GM19397 (cell line): Measurements from ENCODE around the gene CCDC127.

Experiments
- ATAC-seq: cut with Tn5 transposase; IDR thresholded peaks from one replicate; pipeline ENCODE4 v1.9.1; 2021; ENCODE audit warnings: mild to moderate bottlenecking, moderate library complexity; ENCODE audit not compliant: unreplicated experiment

The CCDC127 gene

DNA sequence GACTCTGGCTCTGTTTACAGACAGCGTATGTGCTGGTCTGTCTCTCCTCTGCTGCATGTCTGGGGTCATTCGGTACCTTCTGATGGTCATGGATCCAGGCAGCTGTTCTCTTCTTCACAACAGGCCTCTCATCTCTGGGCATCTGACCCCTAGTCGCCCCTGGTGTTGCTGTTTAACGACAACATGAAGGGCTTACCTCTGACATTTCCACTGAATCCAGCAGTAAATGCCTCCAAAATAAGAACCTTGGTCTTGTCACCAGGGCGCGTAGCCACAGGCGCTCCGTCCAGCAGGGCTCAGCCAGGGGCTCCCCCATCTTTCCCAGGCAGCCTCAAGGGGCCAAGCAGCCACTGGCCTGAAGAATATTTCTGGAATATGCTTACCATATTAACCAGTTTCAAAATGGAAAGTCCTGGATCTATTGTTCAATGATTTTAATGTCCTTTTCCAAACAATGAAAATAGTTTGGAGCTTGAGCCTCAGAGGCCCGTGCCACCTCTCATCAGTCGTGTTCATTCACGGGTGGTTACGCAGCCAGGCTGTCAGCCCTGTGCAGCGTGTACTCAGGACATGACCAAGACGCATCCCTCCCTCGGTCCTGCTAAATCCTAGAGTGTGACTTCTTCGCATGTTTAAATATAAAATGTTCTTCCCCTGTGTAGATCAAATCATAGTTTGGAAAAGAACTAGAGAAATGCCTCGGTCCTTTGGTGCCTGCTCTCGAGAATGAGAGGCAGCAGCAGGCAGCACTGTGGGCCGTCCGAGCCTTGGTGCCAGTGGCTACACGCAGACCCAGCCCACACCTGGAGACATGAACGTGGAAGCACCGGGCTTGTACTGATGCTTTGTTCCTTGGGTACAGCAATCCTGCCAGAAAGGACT is 56.8 kb downstream of the CCDC127 start:
- no peak for ATAC-seq

DNA sequence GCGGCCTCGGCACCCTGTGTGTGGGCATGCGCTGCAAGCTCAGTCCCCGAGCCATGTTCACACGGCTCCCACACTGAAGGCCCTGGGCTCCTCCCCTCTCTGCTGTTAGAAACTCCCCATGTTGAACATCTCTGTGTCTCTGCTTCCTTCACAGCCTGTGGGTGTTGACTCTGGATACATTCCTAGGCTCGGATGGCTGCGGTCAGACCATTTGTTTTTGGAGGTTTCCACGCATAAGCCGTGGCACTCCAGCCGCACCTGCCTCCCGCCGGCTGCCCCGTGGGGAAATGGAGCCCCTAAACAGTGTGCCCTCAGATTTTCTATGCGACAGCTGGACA is 57.8 kb downstream of the CCDC127 start:
- no peak for ATAC-seq

GRCh38 chr5:159448-160172 is 58.3 kb downstream of the CCDC127 start:
- ATAC-seq: no peak

- ATAC-seq: no peak
These were observed 59.0 kb downstream of the CCDC127 start for GRCh38 chr5:158807-159447.

GRCh38 chr5:157801-158200 is 60.2 kb downstream of the CCDC127 start:
- ATAC-seq: no peak

DNA sequence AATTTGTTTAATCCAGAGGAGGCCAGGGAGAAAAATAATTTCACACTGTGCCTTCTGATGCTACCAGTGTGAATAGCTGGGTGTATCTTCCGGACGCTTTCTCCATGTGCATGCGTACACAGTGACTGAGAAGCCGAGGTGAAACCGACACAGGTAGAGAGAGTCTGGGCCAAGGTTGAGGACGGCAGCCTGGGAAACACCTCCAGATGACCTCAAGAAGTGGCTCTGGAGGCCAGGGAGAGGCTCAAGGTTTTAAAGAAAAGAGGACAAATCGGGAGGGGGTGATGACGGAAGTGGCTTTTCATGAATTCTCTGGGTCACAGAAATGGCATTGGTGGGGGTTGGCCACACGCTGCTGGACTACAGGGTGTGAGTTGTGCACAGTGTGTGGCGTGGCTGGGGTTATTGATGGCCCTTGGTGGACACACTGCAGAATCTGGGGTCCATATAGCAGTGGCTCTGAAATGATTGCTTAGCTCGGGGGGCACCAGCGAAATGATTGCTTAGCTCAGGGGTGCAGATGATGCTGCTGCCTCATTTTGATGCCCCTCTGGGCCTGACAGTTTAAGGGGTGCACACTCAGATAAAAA is 60.7 kb downstream of the CCDC127 start:
- ATAC-seq: no peak

DNA sequence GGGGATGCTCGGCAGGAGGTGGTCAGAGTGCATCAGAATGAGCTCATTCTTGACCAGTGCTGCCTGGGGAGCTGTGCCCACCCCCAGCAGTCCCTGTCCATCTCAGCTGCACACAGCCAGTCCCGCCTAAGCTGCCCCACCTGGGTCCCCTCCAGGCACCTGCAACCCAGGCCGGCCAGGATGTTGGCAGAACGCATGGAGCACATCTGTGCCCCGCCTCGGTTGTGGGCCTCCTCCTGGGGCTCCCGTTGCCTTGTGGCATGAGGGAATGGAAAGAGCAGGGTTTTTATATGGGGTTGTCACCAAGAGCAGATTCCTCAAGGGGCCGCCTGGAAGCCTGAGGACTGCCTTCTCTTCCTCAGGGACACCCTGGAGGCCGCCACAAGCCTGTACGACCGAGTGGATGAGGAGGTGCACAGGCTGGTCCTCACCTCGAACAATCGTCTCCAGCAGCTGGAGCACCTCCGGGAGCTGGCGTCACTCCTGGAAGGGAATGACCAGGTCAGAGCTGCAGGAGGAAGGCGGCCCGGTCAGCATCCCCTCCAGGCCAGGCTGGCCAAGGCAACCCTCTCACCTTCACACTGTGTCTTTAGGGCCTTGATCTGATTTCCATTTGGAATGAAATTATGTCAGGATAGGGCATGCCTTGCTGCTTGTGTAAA is 61.4 kb downstream of the CCDC127 start:
- no peak for ATAC-seq

DNA sequence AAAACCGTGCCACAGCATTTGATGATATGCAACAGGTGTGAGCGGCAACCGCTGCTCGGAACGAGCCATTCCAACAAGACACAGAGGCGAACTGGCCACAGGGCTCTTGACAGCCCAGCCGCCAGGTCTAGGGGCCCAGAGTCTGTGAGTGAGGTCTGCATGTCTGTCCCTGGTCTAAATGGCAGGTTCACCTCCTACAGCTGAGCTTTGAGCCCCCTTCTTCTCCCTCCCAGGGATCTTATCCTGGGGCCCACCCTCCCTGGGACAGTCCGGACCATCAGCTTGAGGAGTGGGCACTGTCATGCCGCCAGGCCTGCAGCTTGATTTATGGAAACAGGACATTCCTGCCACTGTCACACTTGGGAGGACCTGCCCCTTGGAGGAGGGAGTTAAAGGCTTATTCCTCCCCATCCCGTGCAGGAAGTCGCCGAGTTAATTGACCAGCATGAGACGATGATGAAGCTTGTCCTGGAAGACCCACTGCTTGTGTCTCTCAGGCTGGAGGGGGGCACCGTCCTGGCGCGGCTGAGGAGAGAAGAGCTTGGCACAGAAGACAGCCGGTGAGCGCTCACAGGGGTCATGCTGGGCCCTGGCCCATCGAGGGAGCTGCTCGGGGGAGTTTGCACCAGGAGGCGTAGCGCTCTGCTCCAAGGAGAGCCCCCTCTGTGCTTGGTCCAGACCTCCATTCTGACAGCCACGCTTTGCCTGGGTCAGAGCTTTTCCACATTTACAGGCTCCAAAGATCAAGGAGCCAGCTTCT is 62.1 kb downstream of the CCDC127 start:
- no peak for ATAC-seq

DNA sequence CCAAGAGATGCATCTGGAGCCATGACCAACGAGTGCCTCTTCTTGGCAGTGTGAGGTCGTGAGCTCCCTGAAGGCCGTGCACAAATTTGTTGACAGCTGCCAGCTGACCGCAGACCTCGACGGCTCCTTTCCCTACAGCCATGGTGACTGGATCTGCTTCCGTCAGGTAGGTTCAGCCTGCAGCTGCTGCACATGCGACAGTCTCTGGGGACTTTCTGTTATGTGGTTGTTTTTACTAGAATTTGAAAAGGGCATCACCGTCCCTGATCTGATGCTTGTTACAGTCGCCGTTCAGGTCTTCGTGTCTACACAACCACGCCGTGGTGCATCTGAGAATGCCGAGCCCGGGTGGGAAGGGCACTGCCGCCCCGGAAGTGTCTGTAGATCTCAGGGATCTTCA is 63.1 kb downstream of the CCDC127 start:
- no peak for ATAC-seq

GRCh38 chr5:154236-154635 is 63.7 kb downstream of the CCDC127 start:
- ATAC-seq: no peak

GRCh38 chr5:153256-153655 is 64.7 kb downstream of the CCDC127 start:
- ATAC-seq: no peak

DNA sequence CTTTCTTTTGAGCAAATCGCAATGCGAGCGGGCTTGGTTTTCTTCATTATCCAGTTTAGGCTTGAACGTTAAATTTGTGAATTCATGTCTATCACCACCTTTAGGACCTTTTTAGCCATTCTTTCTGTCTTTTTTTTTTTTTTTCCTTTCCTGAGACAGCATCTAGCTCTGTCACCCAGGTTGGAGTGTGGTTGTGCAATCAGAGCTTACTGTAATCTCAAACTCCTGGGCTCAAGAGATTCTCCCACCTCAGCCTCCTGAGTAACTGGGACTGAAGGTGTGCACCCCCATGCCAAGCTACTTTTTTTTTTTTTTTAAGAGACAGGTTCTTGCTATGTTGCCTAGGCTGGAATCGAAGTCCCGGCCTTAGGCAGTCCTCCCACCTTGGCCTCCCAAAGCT is 65.9 kb downstream of the CCDC127 start:
- no peak for ATAC-seq

DNA sequence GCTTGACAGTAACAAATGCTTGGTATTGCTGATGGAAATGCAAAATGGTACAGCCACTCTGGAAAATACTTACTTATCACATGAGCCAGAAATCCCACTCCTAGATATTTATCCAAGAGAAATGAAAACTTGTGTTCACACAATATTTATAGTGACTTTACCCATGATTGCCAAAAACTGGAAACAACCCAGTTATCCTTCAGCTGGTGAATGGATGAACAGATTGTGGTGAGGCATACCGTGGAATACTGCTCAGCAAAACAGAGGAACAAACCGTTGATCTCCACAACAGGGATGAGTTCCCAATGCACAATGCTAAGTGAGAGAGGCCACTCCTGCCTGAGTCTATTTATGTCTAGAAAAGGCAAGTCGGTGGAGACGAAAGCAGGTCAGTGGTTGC is 67.2 kb downstream of the CCDC127 start:
- no peak for ATAC-seq

DNA sequence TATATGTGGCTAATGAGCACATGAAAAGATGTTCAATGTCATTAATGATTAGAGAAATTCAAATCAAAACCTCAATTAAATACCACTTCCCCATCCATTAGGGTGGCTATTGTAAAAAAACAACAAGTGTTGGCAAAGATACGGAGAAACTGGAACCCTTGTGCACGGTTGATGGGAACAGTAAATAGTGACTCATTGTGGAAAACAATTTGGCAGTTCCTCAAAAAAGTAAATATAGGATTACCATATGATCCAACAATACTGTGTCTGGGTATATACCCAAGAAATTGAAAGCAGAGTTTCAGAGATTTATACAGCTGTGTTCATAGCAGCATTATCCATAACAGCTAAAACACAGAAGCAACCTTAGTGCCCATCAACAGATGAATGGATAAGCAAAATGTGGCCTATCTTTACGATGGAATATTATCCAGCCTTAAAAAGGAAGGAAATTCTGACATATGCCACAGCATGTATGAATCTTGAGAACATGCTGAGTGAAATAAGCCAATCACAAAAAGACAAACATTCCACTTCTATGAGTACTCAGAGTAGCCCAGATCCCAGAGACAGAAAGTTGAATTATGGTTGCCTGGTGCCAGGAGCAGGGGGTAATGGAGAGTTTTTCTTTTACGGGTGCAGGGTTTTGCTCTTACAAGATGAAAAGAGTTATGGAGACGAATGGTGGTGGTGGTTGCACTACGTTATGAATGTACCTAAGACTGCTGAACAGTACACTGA is 68.0 kb downstream of the CCDC127 start:
- ATAC-seq: no peak

GRCh38 chr5:147751-148150 is 70.2 kb downstream of the CCDC127 start:
- no peak for ATAC-seq
